Measurements from ENCODE around the gene PIGQ. TPM values are rescaled to one million over a fixed set of nuclear protein-coding genes. Genes with fewer than 3 reads are reported as not detected.

Gene PIGQ
- total RNA-seq, 1 experiment from 2014 or later, result 58.0 TPM

GRCh38 chr16:531494-532125, 38.2 kb upstream of the PIGQ start:
- H4K91ac ChIP-seq (ENCODE audit: insufficient read length, low read depth, low read length), result no peak overlapping the region
- no peak overlapping the region for H2BK12ac ChIP-seq (ENCODE audit: insufficient read length, low read depth, low read length)
- WGBS (ENCODE audit: extremely low coverage, insufficient read length, low lambda C conversion rate), result no CpG with 5 or more reads among the region's 16 CpGs
- H4K20me1 ChIP-seq (ENCODE audit: control insufficient read depth, insufficient read depth, insufficient read length), result peaks cover 6% of the 10 kb centered on the region
- H2BK20ac ChIP-seq (ENCODE audit: low read depth, low read length, poor library complexity, severe bottlenecking), result no peak overlapping the region
- peaks cover 22% of the 10 kb centered on the region; the same call in 1 of the 2 replicates for H3K79me2 ChIP-seq (ENCODE audit: insufficient read depth, low read length)
- peaks cover 11% of the 10 kb centered on the region for H3K23me2 ChIP-seq (ENCODE audit: insufficient read length, low read depth, low read length, poor library complexity, severe bottlenecking)
- no peak overlapping the region for H3T11ph ChIP-seq (ENCODE audit: low read length)
- no peak overlapping the region for H3K4me2 ChIP-seq (ENCODE audit: insufficient read depth, insufficient read length, low read length)
- no peak overlapping the region for H2BK15ac ChIP-seq (ENCODE audit: low read depth, low read length)
- H3K4me3 Mint-ChIP-seq, result no peak overlapping the region
- H3K14ac ChIP-seq (ENCODE audit: insufficient read depth, low read length), result no peak overlapping the region
- no peaks in the 10 kb centered on the region for H3K27me3 Mint-ChIP-seq (ENCODE audit: low read depth)
- H2AK5ac ChIP-seq (ENCODE audit: insufficient read length, low read length), result no peak overlapping the region
- no peaks in the 10 kb centered on the region for H3K27me3 ChIP-seq (ENCODE audit: insufficient read depth, low read length)
- H3K27ac Mint-ChIP-seq, result no peak overlapping the region
- H3K4me1 Mint-ChIP-seq, result peaks cover 11 to 16% of the 10 kb centered on the region in 2 experiments
- TF ChIP-seq CTCF (conservative IDR thresholded peaks at IDR 0.05), result no peak
- no peak overlapping the region for H3K27ac ChIP-seq (ENCODE audit: insufficient read length, low read depth, low read length)
- no peak for DNase-seq
- H3K79me1 ChIP-seq (ENCODE audit: insufficient read depth, low read depth, low read length, poor library complexity, severe bottlenecking), result no peaks in the 10 kb centered on the region
- H2BK5ac ChIP-seq (ENCODE audit: insufficient read length, low read length), result no peak overlapping the region
- H2BK120ac ChIP-seq (ENCODE audit: low read depth, low read length, poor library complexity, severe bottlenecking), result no peak overlapping the region
- peaks cover 0 to 7% (median 5%) of the 10 kb centered on the region in 3 experiments; a peak in 3 of 7 replicates for H3K36me3 Mint-ChIP-seq (ENCODE audit: insufficient read depth in 1 of 3, low read depth in 3 of 3)
- no peaks in the 10 kb centered on the region; the same call in 1 of the 2 replicates for H3K4me1 ChIP-seq (ENCODE audit: insufficient read depth, low read length)
- H3K9me3 Mint-ChIP-seq, result no peaks in the 10 kb centered on the region
- no peak overlapping the region for H4K8ac ChIP-seq (replicated peaks; ENCODE audit: insufficient read length, low read depth, low read length)
- no peak overlapping the region for H4K5ac ChIP-seq (ENCODE audit: insufficient read length, low read depth, low read length)
- H3K4ac ChIP-seq (ENCODE audit: low read depth, low read length), result no peak overlapping the region
- no peak overlapping the region for H3K23ac ChIP-seq (ENCODE audit: insufficient read length, low read depth, low read length)
- no peak overlapping the region for H3K18ac ChIP-seq (ENCODE audit: insufficient read length, low read depth, low read length)
- H3K56ac ChIP-seq (ENCODE audit: insufficient read length, low read depth, low read length), result no peak overlapping the region
- no peak overlapping the region for H2AFZ ChIP-seq (ENCODE audit: low read length)
- no peaks in the 10 kb centered on the region for H3K9me3 ChIP-seq (ENCODE audit: control insufficient read depth, low read depth, low read length)
- H3K9ac ChIP-seq (ENCODE audit: extremely low read depth, insufficient read length, low read length), result no peak overlapping the region
